ENCODE data around the gene JAK1. TPM values are rescaled to one million over a fixed set of nuclear protein-coding genes. Genes with fewer than 3 reads are reported as not detected.

Gene JAK1
- total RNA-seq, 1 donor from 2014 or later = 55.8 TPM

DNA sequence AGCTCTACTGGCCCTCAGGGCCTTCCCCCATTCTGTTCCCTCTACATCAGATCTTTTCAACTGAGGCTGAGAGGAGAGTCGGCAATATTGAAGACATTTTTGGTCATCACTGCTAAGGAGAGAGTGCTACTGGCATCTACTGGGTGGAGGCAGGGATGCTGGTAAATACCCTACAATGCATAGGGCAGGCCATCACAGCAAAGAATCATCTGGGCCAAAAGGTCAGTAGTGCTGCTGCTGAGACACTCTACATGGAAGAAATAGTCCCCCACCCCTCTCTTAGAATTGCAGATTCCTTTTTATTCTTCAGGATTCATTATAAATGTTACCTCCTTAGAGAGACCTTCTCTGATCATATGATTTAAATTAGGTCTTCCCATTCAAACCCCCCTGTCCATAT, 94.3 kb downstream of the JAK1 start:
- Histone ChIP-seq H3K36me3 (ENCODE audit: control insufficient read depth, insufficient read depth, low read length) (peaks cover 16% of the 10 kb centered on the region), H3K27me3 (ENCODE audit: control insufficient read depth, insufficient read depth, low read length) (no peaks in the 10 kb centered on the region), H3K4me3 (ENCODE audit: low read depth, low read length) (no peak overlapping the region)
- no peak for FAIRE-seq
- TF ChIP-seq, protein P1, sequence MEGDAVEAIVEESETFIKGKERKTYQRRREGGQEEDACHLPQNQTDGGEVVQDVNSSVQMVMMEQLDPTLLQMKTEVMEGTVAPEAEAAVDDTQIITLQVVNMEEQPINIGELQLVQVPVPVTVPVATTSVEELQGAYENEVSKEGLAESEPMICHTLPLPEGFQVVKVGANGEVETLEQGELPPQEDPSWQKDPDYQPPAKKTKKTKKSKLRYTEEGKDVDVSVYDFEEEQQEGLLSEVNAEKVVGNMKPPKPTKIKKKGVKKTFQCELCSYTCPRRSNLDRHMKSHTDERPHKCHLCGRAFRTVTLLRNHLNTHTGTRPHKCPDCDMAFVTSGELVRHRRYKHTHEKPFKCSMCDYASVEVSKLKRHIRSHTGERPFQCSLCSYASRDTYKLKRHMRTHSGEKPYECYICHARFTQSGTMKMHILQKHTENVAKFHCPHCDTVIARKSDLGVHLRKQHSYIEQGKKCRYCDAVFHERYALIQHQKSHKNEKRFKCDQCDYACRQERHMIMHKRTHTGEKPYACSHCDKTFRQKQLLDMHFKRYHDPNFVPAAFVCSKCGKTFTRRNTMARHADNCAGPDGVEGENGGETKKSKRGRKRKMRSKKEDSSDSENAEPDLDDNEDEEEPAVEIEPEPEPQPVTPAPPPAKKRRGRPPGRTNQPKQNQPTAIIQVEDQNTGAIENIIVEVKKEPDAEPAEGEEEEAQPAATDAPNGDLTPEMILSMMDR (IDR thresholded peaks at IDR 0.05; ENCODE audit: insufficient read depth, low read length, severe bottlenecking) = no peak
- no peak for DNase-seq (ENCODE audit: low read depth)

- TF ChIP-seq, protein P1 (IDR thresholded peaks at IDR 0.05; ENCODE audit: insufficient read depth, low read length, severe bottlenecking) = no peak
- H3K4me3 ChIP-seq (ENCODE audit: low read depth, low read length) = no peak overlapping the region
- FAIRE-seq = no peak
- no peak for DNase-seq (ENCODE audit: low read depth)
- H3K36me3 ChIP-seq (ENCODE audit: control insufficient read depth, insufficient read depth, low read length) = peaks cover 17% of the 10 kb centered on the region
- H3K27me3 ChIP-seq (ENCODE audit: control insufficient read depth, insufficient read depth, low read length) = no peaks in the 10 kb centered on the region
Measured at GRCh38 chr1:64871256-64871655, 95.1 kb downstream of the JAK1 start.

DNA sequence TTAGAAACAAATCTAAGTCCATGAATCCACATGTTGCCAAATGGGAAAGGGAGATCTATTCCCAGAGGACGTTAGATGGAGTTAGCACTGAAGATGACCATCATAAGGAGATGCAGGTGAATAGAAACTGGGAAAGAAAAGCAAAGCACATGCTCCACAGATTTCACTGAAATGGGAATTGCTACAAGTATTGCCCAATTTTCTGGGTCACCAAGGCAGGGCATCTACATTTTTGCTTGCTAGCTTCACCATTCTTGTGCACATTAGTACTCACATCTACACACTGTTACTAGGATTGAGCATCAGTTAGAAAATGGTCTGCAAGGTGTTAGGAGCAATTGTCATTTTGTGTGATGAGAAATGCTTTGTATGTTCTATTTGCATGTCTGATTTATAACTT, 99.1 kb downstream of the JAK1 start:
- DNase-seq (ENCODE audit: low read depth) (no peak), FAIRE-seq (no peak)
- H3K27me3 ChIP-seq (ENCODE audit: control insufficient read depth, insufficient read depth, low read length) = no peaks in the 10 kb centered on the region
- H3K4me3 ChIP-seq (ENCODE audit: low read depth, low read length) = no peak overlapping the region
- TF ChIP-seq, protein P1 (IDR thresholded peaks at IDR 0.05; ENCODE audit: insufficient read depth, low read length, severe bottlenecking) = no peak
- peaks cover 9% of the 10 kb centered on the region for H3K36me3 ChIP-seq (ENCODE audit: control insufficient read depth, insufficient read depth, low read length)

- Histone ChIP-seq H3K27me3 (ENCODE audit: control insufficient read depth, insufficient read depth, low read length) (no peaks in the 10 kb centered on the region), H3K4me3 (ENCODE audit: low read depth, low read length) (no peak overlapping the region), H3K36me3 (ENCODE audit: control insufficient read depth, insufficient read depth, low read length) (peaks cover 9% of the 10 kb centered on the region)
- DNase-seq (ENCODE audit: low read depth) = no peak
- no peak for FAIRE-seq
- TF ChIP-seq, protein P1 (IDR thresholded peaks at IDR 0.05; ENCODE audit: insufficient read depth, low read length, severe bottlenecking) = no peak
Measured at GRCh38 chr1:64866689-64867088, 99.7 kb downstream of the JAK1 start.

DNA sequence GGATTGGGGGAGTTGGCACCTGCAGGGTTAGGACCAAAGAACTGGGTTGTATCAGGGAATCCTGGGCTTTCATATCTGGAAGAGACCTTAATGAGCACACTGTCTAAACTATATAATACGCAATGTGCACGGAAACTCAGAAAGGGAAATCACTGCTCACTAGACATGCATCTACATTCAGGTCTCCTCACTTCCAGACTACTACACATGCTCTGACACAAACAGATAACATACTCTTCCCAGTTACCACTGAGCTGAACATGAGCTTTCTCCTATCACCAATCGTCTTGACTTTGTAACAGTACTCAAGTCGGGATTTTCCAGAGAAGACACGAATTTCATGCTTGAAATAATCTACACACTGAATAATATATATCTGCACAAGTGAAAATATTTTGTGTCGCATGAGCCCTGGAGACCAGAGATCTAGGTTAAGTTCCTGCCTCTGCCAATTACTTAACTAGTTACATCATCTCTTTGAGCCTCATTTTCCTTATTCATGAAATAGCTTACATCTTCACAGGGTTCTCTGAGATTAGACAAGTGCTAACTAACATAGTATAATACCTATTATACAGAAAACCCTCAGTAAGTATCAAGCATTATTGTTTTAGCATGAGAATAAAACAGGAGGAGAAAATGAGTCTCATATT, 101.1 kb downstream of the JAK1 start:
- H3K4me3 ChIP-seq (ENCODE audit: low read depth, low read length) = no peak overlapping the region
- no peaks in the 10 kb centered on the region for H3K27me3 ChIP-seq (ENCODE audit: control insufficient read depth, insufficient read depth, low read length)
- H3K36me3 ChIP-seq (ENCODE audit: control insufficient read depth, insufficient read depth, low read length) = peaks cover 8% of the 10 kb centered on the region
- TF ChIP-seq, protein P1 (IDR thresholded peaks at IDR 0.05; ENCODE audit: insufficient read depth, low read length, severe bottlenecking) = no peak
- FAIRE-seq = no peak
- DNase-seq (ENCODE audit: low read depth) = no peak

All from bronchial epithelial cell (primary cell).